Measurements from ENCODE around the gene TEKT3.

TEKT3 gene

GRCh38 chr17:15289285-15290183 is 51.9 kb downstream of the TEKT3 start:
- DNase-seq: no peak

GRCh38 chr17:15288859-15289258 is 52.5 kb downstream of the TEKT3 start:
- DNase-seq: no peak

DNA sequence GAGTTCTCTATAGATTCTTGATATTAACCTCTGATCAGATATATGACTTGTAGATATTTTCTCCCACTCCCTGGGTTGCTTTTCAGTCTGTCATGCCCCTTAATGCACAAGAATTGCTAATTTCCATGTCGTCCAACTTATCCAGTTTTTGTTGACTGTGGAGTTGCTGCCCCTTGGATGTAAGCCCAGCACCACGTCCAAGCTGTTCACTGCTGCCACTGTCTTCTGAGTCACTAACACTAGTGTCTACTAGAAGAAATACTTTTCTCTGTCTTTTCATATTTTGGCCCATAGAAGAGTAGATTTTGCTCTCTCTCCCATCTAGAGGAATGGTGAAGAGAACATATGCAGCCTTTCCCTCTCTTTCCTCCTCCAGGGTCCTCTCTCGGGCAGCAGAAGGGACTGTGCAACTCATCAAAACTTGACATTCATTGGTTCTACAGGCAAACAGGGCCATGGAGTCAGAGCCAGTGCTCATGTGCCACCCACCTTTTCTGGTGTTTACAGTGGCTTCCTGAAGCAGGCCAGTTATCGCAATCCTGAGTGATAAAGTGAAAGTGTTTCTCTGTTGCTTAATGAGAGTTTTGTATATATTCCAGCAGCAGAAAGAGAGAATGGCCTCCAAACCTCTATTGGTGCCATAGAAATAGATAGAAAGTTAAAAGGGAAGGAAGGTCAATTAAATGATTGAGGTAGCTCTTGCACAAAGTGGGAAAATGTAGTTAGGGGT is 53.7 kb downstream of the TEKT3 start:
- no peak for DNase-seq

DNA sequence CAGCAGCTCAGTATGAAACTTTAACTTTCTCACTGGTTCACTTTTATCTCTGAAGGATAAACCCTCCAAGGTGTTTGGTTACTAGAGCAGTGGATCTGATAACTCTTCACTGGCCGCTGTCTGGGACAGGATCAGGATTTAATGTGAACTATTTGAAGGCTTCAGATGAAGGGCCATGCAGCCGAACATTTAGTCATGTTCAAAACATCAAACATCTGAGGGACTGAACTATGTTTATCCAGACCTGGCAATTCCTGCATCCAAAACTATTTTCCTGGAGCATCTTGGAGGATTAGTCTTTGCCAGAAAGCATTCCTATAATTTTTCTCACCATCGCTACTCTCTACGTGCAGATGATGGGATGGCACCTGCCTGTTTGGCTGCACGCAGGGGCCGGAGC is 55.9 kb downstream of the TEKT3 start:
- DNase-seq: no peak

DNA sequence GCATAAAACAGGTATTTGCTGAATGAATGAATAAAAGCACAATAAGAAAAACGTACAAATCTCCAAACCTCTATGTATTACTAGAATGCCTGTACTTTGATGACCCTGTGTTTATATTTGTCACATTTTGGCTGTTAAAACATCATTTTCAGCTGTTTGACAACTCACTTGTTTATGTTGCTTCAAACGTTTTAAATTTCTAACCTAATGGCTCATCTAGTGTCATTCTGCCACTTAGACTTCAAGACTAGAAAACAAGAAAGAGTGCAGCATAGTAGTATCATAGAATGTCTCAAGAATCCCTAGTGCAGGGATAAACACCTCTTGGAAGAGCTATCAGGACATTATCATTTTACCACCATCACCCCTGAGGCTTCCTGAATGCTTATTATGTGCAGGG is 56.9 kb downstream of the TEKT3 start:
- DNase-seq: no peak

- no peak for DNase-seq
These were observed 57.3 kb downstream of the TEKT3 start for GRCh38 chr17:15284107-15284506.

DNA sequence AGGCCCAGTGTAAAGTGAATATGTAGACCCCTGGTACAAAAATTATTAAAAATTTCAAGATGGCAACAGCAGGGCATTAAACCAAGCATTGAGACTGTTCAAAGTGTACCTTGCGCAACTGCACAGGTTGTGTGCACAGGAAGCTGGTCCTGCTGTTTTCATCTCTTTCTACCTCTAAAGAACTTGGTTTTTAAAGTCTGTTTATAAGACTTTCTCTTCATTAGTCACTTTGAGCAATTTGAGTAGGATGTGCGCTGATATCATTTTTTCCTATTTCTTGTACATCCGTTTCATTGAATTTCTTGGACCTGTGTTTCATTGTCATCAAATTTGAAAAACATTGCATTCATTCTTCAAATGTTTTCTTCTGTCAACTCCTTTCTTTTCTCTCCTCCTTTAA is 59.5 kb downstream of the TEKT3 start:
- DNase-seq: no peak

DNA sequence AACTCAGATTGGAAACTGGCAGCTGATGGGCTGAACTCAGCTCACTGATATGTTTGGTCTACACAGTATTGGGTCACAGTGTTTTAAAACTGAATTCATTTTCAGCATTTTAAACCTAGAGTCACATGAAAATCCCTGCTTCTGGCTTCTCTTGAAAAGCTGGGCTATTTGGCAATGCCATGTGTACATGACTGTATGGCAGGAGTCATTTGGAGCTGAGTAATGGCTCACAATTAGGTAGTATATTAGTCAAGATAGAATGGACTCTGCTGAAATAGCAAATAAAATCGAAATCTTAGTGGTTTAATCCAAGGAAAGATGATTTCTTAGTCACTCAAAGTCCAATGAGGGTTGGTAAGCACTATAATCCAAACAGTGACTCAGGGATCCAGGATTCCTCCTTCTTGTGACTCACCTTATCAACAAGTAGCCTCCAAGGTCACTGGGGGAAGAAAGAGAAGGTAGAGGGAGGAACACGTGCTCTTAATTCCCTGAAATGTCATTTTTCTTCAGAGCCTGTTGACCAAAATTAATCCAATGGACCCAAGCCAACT is 62.4 kb downstream of the TEKT3 start:
- no peak for DNase-seq

- no peak for DNase-seq
These were observed 63.0 kb downstream of the TEKT3 start for GRCh38 chr17:15278380-15278779.

DNA sequence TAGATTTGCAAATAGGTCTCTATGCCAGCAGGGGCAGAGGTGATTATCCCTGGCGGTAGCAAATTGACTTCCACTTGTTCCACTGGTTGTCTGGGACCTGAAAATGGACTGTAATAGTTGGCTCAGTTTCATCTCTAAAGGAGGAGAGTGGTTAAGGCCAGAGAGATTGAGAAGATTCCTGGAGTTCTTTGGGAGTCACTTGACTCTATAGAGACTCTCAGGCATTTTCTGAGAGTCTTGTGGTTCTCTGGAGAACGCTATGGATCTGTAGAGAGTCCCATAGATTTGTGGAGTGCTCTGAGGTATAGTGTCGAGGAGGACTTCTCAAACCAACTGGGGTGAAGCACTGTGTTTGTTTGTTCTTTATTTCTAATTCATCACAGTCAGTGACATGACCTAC is 67.4 kb downstream of the TEKT3 start:
- DNase-seq: no peak

DNA sequence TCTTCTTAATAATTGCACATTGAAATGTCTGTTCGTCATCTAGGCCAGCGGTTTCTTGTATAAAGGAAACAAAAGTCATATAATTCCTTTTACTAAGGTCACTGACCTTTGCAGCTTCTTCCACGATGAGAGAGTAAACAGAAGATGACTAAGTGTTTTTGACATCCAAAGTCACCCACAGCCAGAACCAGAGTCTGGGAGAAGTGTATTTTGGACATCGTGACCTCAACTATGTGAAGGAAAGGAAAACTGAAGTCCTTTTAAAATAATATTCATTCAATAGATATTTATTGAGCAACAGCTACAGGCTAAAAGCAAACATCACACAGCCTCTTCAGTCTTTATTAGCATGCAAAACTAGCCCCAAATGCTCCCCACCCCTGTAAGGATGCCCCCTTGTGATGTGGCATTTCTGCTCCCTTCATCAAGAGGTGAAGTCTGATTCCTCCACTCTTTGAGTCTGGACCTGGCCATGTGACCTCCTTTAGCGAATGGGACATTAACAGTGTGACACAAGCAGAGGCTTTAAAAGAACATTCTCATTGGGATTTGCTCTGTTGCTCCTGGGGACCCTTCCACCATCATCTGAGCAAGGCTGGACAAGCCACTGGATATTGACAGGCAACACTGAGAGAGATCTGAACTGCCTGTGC is 68.1 kb downstream of the TEKT3 start:
- DNase-seq: no peak

DNA sequence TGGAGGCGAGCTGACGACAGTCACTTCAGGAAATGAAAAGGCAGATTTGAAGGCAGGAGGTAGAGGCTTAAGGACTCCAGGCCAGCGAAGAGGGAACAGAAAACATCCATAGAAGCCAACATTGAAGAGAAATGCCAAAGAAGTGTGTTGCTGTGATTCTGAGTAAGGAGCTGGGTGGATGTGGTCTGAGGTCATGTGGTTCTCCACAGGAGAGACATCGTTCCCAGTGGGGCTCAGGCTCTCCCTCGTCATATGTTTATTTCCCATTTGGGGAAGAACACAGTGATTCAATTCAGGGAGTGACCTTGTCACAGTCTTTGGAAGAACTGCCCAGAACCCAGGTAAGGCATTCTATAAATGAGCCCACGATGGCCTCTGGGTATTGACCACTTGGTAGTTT is 69.7 kb downstream of the TEKT3 start:
- no peak for DNase-seq

- peak; percentile 14 for DNase-seq
These were observed 70.6 kb downstream of the TEKT3 start for GRCh38 chr17:15270628-15271381.

DNA sequence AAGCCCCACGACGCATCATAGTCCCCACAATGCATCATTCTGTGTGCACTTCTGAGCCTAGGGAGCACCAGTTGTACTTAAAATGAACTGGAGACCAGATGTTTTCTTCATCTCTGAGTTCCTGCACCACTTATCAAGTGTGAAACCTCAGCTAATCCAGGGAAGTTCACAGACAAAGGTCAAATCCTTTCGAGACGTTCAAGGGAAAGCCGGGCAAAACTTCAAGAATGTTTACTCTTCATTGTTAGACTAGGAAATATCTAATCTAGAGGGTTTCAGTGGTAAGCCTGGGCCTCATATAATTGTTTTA is 71.7 kb downstream of the TEKT3 start:
- DNase-seq: no peak

DNA sequence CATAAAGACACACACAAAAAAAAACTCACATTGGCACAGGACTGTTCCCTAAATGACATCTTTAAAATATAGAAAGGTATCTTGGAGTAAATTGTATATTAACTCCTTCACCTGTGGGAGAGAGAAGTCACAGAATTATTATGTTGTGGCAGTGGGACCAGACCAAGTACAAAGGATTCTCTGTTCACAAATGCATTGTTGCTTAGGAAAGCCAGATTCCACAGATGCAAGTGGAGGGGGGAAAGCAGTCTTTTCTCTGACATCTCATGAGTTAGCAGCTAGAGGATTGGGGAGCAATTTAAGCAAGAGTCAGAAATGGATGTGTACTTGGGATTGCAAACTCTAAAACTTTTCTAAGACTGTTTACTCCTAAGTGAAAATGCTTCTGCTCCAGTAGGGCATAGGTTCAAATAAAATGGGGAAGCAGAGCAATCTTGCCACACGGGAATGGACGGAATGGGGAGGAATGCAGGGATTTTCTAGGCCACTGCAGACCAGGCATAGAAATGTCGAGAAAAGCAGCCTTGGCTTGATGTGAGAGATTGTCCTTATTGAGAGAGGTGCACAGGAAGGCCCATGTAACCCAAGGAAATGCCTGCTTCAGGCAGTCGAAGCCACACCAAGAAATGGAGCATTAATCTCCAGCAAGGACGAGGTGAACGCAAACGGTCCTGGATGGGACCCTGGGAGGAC is 72.2 kb downstream of the TEKT3 start:
- no peak for DNase-seq

- DNase-seq: no peak
These were observed 72.9 kb downstream of the TEKT3 start for GRCh38 chr17:15268461-15268860.

GRCh38 chr17:15267996-15268395 is 73.4 kb downstream of the TEKT3 start:
- no peak for DNase-seq

DNA sequence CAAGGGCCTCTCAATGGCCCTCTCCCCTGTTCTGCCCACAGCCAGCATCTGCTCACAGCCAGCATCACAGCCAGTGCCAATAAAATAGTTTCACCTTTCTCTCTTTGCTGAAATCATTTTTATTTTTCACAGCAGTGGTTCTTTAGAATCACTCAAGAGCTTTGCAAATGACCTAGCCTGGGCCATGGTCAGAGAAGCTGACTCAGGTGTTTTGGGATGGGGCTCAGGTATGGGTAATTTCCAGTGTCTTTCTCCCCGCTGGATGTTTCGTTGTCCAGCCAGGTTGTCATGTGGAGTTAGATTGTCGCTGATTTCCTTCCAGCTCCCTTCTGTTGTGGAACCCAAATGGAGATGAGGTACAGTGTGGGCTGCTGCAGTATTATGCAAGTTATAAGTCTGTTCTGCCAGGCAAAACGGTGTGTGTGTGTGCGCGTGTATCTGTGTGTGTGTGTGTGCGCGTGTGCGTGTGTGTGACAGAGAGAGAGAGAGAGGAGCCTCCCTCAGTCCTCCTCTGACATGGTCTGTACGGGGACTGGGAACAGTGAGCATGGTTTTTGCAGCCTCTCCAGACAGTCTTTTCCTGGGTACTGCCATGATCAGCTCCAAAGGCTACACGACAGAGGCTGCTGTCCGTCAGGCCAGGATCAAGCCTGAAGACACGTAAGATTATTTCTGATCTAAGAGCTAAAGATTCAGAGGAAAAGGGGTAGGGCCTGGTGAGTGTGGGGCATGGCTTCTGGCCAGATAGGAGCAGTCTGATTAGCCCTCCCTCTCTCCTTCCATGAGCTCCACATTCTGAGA is 74.9 kb downstream of the TEKT3 start:
- no peak for DNase-seq

- no peak for DNase-seq
These were observed 76.3 kb downstream of the TEKT3 start, which contains the start of gene PMP22 for GRCh38 chr17:15265131-15265530. Gene PMP22 (minus strand): TSS chr17:15265326. CDS start chr17:15260727, 4,599 bp downstream.

DNA sequence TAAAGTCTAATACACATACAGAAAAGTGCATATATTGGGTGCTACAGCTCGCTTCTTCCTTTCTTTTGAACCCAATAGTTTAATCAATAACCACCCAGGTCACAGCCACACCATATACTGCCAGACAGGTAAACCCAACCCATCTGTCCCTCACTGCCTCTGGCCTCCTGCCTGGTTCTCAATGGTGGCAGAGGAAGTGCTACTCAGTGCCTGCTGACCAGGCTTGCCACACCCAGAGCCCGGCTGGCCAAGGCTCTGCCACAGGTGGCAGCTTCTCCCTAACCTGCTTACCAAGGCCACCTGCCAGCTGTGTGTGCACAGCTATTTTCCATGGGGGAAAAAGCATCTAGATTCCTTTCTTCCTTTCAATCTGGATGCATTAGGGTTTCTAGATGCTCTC is 76.9 kb downstream of the TEKT3 start:
- no peak for DNase-seq

GRCh38 chr17:15263680-15264079 is 77.7 kb downstream of the TEKT3 start:
- no peak for DNase-seq
